GM12878 (cell line): ENCODE data around the gene RMND5A. TPM values are rescaled to one million over a fixed set of nuclear protein-coding genes. Genes with fewer than 3 reads are reported as not detected.

Experiments used
- ATAC-seq: fragments of 200-7000 bp; cut with Tn5 transposase; 3 replicates; pipeline ENCODE4 v1.9.1; 2020; ENCODE audit warnings: mild to moderate bottlenecking, moderate library complexity
- BruUV-seq: library from RNA; stranded (reverse); fragments of 400-500 nt; replicated peaks from 2 replicates; lab custom pipeline; 2021; lab: Mats Ljungman, UMichigan
- CTCF ChIA-PET: fragments of 300-600 bp; sonication (Branson Sonifier 250); formaldehyde crosslinking; extraction: SDS; loops from one replicate; lab custom pipeline; 2021; ENCODE audit warnings: inconsistent platforms; lab: Yijun Ruan, JAX
- POLR2A ChIA-PET: fragments of 350-600 bp; formaldehyde crosslinking; extraction: SDS; loops from one replicate; lab custom pipeline; 2021; ENCODE audit warnings: inconsistent platforms; lab: Charles Lee
- RAD21 ChIA-PET: fragments of 300-600 bp; sonication (Branson Sonifier 250); formaldehyde crosslinking; loops from one replicate; lab custom pipeline; 2023; ENCODE audit warnings: antibody characterized with exemption; ENCODE audit not compliant: unreplicated experiment; lab: Charles Lee
- SMC1A ChIA-PET: fragments of 300-600 bp; sonication (Branson Sonifier 250); formaldehyde crosslinking; loops from one replicate; lab custom pipeline; 2023; ENCODE audit not compliant: unreplicated experiment, uncharacterized antibody; lab: Charles Lee
- DNase-seq: peaks from one replicate; pipeline ENCODE4 v3.0.0-alpha.2; 2011; ENCODE audit warnings: low read depth, low spot score
- FAIRE-seq: peaks from 3 replicates; lab custom pipeline; 2011; peaks lifted over from hg19 to GRCh38; lab: Jason Lieb, UNC
- H2AFZ ChIP-seq: 2 replicates; pipeline ENCODE4 v1.6.0; 2011; ENCODE audit warnings: low read depth, low read length, control low read depth; ENCODE audit not compliant: control insufficient read depth
- H3K27ac ChIP-seq: 2 replicates; pipeline ENCODE4 v1.5.1; 2011; ENCODE audit warnings: control low read depth; ENCODE audit not compliant: control insufficient read depth, insufficient read depth
- H3K27me3 ChIP-seq, 2 experiments: replicated peaks in 1 of 2; 2 replicates each; pipeline versions ENCODE4 v1.6.0 to v1.6.1; 2011; ENCODE audit warnings: low read length in 1 of 2; ENCODE audit not compliant: control insufficient read depth in 2 of 2, insufficient read depth in 2 of 2
- H3K36me3 ChIP-seq, 2 experiments: 2 replicates each; pipeline ENCODE4 v1.5.1; 2011; ENCODE audit warnings: low read length in 1 of 2; ENCODE audit not compliant: control insufficient read depth in 2 of 2, insufficient read depth in 2 of 2
- H3K4me1 ChIP-seq: 2 replicates; pipeline ENCODE4 v1.6.1; 2011; ENCODE audit warnings: mild to moderate bottlenecking, low read length, moderate library complexity, mixed read lengths; ENCODE audit not compliant: control insufficient read depth, insufficient read depth
- H3K4me2 ChIP-seq: 2 replicates; pipeline ENCODE4 v1.6.0; 2011; ENCODE audit warnings: control low read depth; ENCODE audit not compliant: control insufficient read depth, insufficient read depth
- H3K4me3 ChIP-seq: fragments of 200-600 bp; sonication (generic); 2 replicates; pipeline ENCODE4 v1.5.1; 2016
- H3K79me2 ChIP-seq: 2 replicates; pipeline ENCODE4 v1.6.0; 2011; ENCODE audit warnings: low read length; ENCODE audit not compliant: control insufficient read depth, insufficient read depth
- H3K9ac ChIP-seq: 2 replicates; pipeline ENCODE4 v1.8.0; 2011; ENCODE audit warnings: low read length, control low read depth, mixed read lengths; ENCODE audit not compliant: control insufficient read depth, insufficient read depth
- H3K9me3 ChIP-seq: replicated peaks from 3 replicates; pipeline ENCODE4 v1.5.1; 2011; ENCODE audit warnings: mild to moderate bottlenecking, low read length; ENCODE audit not compliant: control insufficient read depth, insufficient read depth
- H4K20me1 ChIP-seq: 2 replicates; pipeline ENCODE4 v1.6.0; 2011; ENCODE audit not compliant: control insufficient read depth, insufficient read depth
- BHLHE40 ChIP-seq, 2 experiments: fragments of 450-650 bp in 1 of 2; IDR thresholded peaks; 2 replicates each; pipeline ENCODE4 v1.6.1; 2011 to 2017; ENCODE audit warnings: low read depth in 2 of 2, borderline replicate concordance in 1 of 2, improper control_type of control experiment in 1 of 2, low read length in 1 of 2, mild to moderate bottlenecking in 1 of 2
- CHD2 ChIP-seq: IDR thresholded peaks from 2 replicates; pipeline ENCODE4 v1.6.1; 2011; ENCODE audit warnings: low read depth, low read length, improper control_type of control experiment, borderline replicate concordance
- CREM ChIP-seq: IDR thresholded peaks from 2 replicates; pipeline ENCODE4 v1.6.1; 2014; ENCODE audit warnings: antibody characterized with exemption, low read depth
- HCFC1 ChIP-seq: fragments of 150-350 bp; IDR thresholded peaks from 2 replicates; pipeline ENCODE4 v1.6.1; 2014; ENCODE audit warnings: low read length
- IKZF2 ChIP-seq, 2 experiments: fragments of 450-650 bp; IDR thresholded peaks; 2 replicates each; pipeline ENCODE4 v1.6.1; 2017; ENCODE audit warnings: mild to moderate bottlenecking in 2 of 2, moderate library complexity in 2 of 2
- RFX5 ChIP-seq: IDR thresholded peaks from 2 replicates; pipeline ENCODE4 v1.6.1; 2011; ENCODE audit warnings: low read depth, low read length, improper control_type of control experiment
- SIN3A ChIP-seq: IDR thresholded peaks from 2 replicates; pipeline ENCODE4 v1.6.1; 2012; ENCODE audit warnings: low read depth, low read length, improper control_type of control experiment
- TCF3 ChIP-seq: IDR thresholded peaks from 2 replicates; pipeline ENCODE4 v1.6.1; 2012; ENCODE audit warnings: low read depth, mild to moderate bottlenecking, low read length, borderline replicate concordance; ENCODE audit not compliant: insufficient read depth
- WGBS: methylation state at CpG from one replicate; pipeline ENCODE4 v1.1.6; 2016; ENCODE audit warnings: low lambda C conversion rate; ENCODE audit not compliant: insufficient replicate concordance, insufficient coverage; ENCODE audit errors: missing lambda C conversion rate; 5-methylcytosine and 5-hydroxymethylcytosine counted together
- in situ Hi-C: fragments of 300-500 bp; cut with MboI; formaldehyde crosslinking; loops from 9 replicates; pipeline ENCODE4 v1.14.3; 2018; ENCODE audit warnings: mixed read lengths
- intact Hi-C: fragments of 100-400 bp; cut with micrococcal nuclease; formaldehyde crosslinking; loops from one replicate; pipeline ENCODE4 v1.14.2; 2022; ENCODE audit not compliant: unreplicated experiment
- polyA plus RNA-seq, 11 experiments: library from polyadenylated mRNA; depleted of rRNA in 4 of 11; unstranded in 6 of 11; stranded (reverse) in 5 of 11; fragments of >200 nt; fragmentation: Nextera tagmentation in 4 of 11; fragmentation: Illumina TruSeq in 1 of 11; extraction: Ambion mirVana in 4 of 11; extraction: Trizol in 1 of 11; gene quantifications; 1 replicate in 1 of 11; 2 replicates in 10 of 11; pipeline versions ENCODE4 v1.2.1 to v1.2.3, GENCODE V29; 2011 to 2016; ENCODE audit warnings: inconsistent platforms in 2 of 11, missing spikeins in 2 of 11, low read depth in 1 of 11
- total RNA-seq, 4 experiments: library from RNA; depleted of rRNA in 3 of 4; stranded (reverse); fragments of >200 nt in 3 of 4; fragmentation: Illumina TruSeq in 1 of 4; extraction: Trizol in 1 of 4; gene quantifications; 2 replicates each; pipeline versions ENCODE4 v1.2.1 to v1.2.3, GENCODE V29; 2013 to 2021
- TF ChIP-seq, protein P1 (sequence below): IDR thresholded peaks from 2 replicates; pipeline ENCODE4 v1.6.1; 2011; ENCODE audit warnings: mild to moderate bottlenecking, low read depth, low read length, moderate library complexity; ENCODE audit not compliant: insufficient replicate concordance
- TF ChIP-seq, protein P2 (sequence below): IDR thresholded peaks from 2 replicates; pipeline ENCODE4 v1.6.1; 2011; ENCODE audit warnings: low read depth, low read length, improper control_type of control experiment, borderline replicate concordance

The RMND5A gene
- total and polyA plus RNA-seq, 10 of the 15 experiments (the other 5 are each of a cell fraction or from before 2014, with no cell fraction given): 8.3 to 33.6 (median 23.2) TPM

DNA sequence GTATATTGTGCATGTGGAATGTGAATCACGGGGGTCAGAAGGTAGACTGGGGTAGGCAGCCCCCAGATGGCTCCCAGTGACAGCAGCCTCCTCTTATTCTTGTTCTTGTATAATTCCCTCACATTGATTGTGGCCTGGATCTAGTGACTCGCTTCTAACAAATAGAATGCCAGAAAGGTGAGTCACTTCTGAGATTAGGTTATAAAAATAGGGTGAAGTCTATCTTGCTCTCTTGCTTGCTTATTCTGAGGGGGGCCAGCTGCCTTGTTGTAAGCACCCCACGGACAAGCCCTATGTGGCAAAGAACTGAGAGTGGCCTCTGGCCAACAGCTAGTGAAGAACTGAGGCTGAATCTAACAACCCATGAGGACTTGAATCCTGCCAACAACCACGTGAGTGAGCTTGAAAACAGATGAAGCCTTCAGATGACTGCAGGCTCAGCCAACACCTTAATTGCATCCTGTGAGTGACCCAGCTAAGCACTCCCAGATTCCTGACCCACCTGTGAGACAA is 15.6 kb upstream of the RMND5A start:
- H3K27me3 ChIP-seq: no peaks in the 10 kb centered on the region
- SMC1A ChIA-PET: interaction anchor here (0.7 kb wide), 1 partner anchor 1267 kb away, joined by 3 read pairs; no protein-coding TSS in a partner anchor
- no peaks in the 10 kb centered on the region for H4K20me1 ChIP-seq
- H3K36me3 ChIP-seq: no peaks in the 10 kb centered on the region
- intact Hi-C loops (no loop called here), in situ Hi-C loops (no loop called here)
- no peaks in the 10 kb centered on the region for H3K9me3 ChIP-seq
- no peak overlapping the region for H3K9ac ChIP-seq
- RAD21 ChIA-PET: no interaction called here
- FAIRE-seq: no peak
- H3K4me3 ChIP-seq: no peak overlapping the region
- 37% methylated on average over 4 of the region's 4 CpGs for WGBS
- H2AFZ ChIP-seq: no peak overlapping the region
- BruUV-seq: no TSS peak
- DNase-seq: no peak
- no peak overlapping the region for H3K27ac ChIP-seq
- H3K79me2 ChIP-seq: no peaks in the 10 kb centered on the region
- no peak for ATAC-seq
- POLR2A ChIA-PET: no interaction called here
- TF ChIP-seq CHD2 (no peak), HCFC1 (no peak), RFX5 (no peak), BHLHE40 (IDR thresholded peaks at IDR 0.05; ENCODE audit: borderline replicate concordance in 1 of 2, low read depth in 2 of 2, low read length in 1 of 2) (no peak), SIN3A (no peak), IKZF2 (IDR thresholded peaks at IDR 0.05) (no peak), CREM (no peak), TCF3 (no peak)
- TF ChIP-seq, protein P1, sequence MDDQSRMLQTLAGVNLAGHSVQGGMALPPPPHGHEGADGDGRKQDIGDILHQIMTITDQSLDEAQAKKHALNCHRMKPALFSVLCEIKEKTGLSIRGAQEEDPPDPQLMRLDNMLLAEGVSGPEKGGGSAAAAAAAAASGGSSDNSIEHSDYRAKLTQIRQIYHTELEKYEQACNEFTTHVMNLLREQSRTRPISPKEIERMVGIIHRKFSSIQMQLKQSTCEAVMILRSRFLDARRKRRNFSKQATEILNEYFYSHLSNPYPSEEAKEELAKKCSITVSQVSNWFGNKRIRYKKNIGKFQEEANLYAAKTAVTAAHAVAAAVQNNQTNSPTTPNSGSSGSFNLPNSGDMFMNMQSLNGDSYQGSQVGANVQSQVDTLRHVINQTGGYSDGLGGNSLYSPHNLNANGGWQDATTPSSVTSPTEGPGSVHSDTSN: no peak
- TF ChIP-seq, protein P2, sequence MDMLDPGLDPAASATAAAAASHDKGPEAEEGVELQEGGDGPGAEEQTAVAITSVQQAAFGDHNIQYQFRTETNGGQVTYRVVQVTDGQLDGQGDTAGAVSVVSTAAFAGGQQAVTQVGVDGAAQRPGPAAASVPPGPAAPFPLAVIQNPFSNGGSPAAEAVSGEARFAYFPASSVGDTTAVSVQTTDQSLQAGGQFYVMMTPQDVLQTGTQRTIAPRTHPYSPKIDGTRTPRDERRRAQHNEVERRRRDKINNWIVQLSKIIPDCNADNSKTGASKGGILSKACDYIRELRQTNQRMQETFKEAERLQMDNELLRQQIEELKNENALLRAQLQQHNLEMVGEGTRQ: no peak
- no peaks in the 10 kb centered on the region for H3K4me1 ChIP-seq
- CTCF ChIA-PET: no interaction called here
- H3K4me2 ChIP-seq: no peak overlapping the region
